ENCODE results near the gene OR2F1.

- TF ChIP-seq CTCF (IDR thresholded peaks at IDR 0.05): no peak
- TF ChIP-seq POLR2AphosphoS5 (IDR thresholded peaks at IDR 0.05): no peak
- no peak for TF ChIP-seq POLR2A (IDR thresholded peaks at IDR 0.05)
These were observed 6.4 kb downstream of the OR2F1 start for GRCh38 chr7:143960813-143961610.

All from prostate gland (tissue), 2 donors.